Measurements from ENCODE around the gene KHK.
A peak's percentile ranks its signal among the peaks of the same experiment; 100 is the strongest.

KHK gene

DNA sequence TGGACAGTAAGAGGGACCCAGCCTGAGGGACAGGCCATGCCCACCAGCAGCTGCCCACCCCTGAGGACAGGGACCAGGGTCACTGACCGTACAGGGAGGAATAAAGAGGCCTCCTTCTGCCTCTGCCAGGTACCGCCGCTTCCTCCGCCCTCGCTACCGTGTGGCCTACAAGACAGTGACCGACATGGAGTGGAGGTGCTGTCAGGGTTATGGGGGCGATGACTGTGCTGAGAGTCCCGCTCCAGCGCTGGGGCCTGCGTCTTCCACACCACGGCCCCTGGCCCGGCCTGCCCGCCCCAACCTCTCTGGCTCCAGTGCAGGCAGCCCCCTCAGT, 6.0 kb upstream of the KHK start:
- no peak for DNase-seq (ENCODE audit: low read depth in 2 of 3, low spot score in 2 of 3)

DNA sequence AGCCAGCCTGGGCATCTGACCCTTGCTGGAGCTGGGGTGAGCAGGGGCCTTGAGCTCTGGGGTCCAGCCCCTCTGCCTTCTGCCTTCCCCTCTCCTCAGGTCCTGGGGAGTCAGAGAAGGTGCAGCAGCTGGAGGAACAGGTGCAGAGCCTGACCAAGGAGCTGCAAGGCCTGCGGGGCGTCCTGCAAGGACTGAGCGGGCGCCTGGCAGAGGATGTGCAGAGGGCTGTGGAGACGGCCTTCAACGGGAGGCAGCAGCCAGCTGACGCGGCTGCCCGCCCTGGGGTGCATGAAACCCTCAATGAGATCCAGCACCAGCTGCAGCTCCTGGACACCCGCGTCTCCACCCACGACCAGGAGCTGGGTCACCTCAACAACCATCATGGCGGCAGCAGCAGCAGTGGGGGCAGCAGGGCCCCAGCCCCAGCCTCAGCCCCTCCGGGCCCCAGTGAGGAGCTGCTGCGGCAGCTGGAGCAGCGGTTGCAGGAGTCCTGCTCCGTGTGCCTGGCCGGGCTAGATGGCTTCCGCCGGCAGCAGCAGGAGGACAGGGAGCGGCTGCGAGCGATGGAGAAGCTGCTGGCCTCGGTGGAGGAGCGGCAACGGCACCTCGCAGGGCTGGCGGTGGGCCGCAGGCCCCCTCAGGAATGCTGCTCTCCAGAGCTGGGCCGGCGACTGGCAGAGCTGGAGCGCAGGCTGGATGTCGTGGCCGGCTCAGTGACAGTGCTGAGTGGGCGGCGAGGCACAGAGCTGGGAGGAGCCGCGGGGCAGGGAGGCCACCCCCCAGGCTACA, 4.4 kb upstream of the KHK start:
- DNase-seq (ENCODE audit: low read depth in 2 of 3, low spot score in 2 of 3) = no peak

DNA sequence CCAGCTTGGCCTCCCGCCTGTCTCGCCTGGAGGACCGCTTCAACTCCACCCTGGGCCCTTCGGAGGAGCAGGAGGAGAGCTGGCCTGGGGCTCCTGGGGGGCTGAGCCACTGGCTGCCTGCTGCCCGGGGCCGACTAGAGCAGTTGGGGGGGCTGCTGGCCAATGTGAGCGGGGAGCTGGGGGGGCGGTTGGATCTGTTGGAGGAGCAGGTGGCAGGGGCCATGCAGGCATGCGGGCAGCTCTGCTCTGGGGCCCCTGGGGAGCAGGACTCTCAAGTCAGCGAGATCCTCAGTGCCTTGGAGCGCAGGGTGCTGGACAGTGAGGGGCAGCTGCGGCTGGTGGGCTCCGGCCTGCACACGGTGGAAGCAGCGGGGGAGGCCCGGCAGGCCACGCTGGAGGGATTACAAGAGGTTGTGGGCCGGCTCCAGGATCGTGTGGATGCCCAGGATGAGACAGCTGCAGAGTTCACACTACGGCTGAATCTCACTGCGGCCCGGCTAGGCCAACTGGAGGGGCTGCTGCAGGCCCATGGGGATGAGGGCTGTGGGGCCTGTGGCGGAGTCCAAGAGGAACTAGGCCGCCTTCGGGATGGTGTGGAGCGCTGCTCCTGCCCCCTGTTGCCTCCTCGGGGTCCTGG, 3.7 kb upstream of the KHK start:
- no peak for DNase-seq (ENCODE audit: low read depth in 2 of 3, low spot score in 2 of 3)

DNA sequence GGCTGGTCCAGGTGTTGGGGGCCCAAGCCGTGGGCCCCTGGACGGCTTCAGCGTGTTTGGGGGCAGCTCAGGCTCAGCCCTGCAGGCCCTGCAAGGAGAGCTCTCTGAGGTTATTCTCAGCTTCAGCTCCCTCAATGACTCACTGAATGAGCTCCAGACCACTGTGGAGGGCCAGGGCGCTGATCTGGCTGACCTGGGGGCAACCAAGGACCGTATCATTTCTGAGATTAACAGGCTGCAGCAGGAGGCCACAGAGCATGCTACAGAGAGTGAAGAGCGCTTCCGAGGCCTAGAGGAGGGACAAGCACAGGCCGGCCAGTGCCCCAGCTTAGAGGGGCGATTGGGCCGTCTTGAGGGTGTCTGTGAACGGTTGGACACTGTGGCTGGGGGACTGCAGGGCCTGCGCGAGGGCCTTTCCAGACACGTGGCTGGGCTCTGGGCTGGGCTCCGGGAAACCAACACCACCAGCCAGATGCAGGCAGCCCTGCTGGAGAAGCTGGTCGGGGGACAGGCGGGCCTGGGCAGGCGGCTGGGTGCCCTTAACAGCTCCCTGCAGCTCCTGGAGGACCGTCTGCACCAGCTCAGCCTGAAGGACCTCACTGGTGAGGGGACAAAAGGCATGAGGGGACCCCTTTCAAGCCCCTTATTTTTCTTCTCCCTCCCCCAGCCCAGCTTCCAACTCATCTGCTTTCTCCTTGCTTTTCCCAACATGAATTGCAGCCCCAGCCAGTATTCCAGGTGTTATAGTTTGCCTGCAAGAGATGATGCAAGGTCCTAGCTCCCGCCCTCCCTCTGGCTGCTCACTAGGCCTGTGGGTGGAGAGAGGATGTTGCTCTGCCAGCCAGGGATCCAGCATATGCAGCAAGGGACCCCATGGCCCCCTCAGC, 2.9 kb upstream of the KHK start:
- DNase-seq (ENCODE audit: low read depth in 2 of 3, low spot score in 2 of 3) = no peak

DNA sequence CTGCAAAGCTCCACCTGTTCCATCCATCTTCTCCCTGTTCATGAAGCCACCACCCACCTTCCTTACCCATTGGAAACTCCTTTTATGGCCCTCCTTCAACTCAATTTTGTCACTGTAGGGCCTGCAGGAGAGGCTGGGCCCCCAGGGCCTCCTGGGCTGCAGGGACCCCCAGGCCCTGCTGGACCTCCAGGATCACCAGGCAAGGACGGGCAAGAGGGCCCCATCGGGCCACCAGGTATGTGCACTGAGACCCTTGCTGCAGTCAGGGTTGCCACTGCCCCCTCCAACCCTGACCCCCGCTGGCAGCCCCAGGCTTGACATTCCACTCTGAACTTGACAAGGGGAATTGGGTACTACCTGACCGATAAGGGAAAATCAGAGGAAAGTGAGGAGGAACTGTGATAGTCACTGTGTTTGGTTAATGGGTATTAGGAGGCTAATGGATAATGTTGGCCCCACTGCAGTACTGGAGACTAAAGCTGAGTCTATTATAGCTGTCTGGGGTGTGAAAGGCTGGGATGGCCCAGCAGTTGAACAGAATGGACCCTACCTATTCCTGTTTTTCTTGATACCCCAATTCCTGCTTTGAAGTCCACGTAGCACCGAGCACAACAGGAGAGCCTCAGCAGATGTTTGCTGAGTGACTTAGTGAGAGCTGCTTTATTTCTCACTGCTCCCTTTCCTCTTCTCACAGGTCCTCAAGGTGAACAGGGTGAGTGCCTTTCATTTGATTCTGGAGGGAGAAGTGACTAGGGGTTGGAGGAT, 2.1 kb upstream of the KHK start:
- DNase-seq (ENCODE audit: low read depth in 2 of 3, low spot score in 2 of 3) = no peak

DNA sequence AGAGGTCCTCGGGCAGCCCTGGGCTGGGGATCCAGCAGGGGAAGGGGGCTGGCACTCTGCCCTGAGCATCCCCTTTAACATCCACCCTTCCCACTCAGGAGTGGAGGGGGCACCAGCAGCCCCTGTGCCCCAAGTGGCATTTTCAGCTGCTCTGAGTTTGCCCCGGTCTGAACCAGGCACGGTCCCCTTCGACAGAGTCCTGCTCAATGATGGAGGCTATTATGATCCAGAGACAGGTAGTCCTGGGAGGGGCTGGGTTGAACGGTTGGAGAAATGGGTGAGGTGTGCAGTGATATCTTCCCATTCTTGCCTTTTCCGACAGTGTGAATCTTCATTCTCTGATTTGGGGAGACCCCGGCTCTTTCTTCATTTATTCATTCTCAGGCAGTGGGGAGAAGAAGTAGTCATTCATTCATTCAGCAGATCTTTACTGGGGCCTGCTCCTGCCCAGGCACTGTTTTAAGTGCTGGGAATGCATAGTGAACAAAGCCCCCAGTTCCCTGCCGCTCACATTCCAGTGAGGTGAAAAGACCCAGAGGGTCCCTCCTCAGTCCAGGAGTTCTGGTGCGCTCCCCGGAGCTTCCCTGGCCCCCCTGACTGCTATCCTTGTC, 1.4 kb upstream of the KHK start:
- no peak for DNase-seq (ENCODE audit: low read depth in 2 of 3, low spot score in 2 of 3)

DNA sequence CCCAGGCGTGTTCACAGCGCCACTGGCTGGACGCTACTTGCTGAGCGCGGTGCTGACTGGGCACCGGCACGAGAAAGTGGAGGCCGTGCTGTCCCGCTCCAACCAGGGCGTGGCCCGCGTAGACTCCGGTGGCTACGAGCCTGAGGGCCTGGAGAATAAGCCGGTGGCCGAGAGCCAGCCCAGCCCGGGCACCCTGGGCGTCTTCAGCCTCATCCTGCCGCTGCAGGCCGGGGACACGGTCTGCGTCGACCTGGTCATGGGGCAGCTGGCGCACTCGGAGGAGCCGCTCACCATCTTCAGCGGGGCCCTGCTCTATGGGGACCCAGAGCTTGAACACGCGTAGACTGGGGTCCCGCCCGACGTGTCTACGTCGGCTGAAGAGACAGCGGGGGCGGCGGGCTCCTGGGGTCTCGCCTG, 891 bp upstream of the KHK start:
- peak in 1 of 3 experiments; percentile 40 for DNase-seq (ENCODE audit: low read depth in 2 of 3, low spot score in 2 of 3)

DNA sequence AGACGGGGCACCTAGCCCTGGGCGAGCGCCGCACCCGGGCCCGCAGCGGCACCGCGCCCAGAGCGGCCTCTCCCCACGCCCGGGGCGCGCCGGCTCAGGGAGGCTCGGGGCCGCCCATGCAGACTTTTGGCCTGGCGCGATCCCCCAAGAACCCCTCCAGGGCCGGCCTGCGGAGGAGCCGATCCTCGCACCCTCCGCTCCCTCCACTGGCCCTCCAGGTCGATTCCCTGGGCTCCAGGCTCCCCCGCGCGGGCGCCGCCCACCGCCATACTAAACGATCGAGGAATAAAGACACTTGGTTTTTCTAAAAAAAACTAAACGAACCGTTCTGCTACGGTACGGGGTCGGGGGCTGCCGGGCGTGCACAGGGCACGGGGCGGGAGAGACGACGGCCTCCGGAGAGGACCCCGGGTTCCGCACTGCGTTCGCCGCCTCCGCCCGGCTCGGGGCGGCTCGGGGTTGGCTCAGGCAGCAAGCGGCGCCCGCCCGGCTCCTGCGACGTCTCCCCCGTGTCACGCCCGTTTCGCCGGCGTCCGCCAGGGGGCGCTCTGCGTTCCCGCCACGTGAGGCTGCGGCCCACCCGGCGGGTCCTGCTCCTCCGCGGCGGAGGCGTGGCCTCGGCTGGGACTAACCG, 365 bp upstream of the KHK start:
- DNase-seq (ENCODE audit: low read depth in 2 of 3, low spot score in 2 of 3) = peak; percentile 96 to 99 (median 98)

DNA sequence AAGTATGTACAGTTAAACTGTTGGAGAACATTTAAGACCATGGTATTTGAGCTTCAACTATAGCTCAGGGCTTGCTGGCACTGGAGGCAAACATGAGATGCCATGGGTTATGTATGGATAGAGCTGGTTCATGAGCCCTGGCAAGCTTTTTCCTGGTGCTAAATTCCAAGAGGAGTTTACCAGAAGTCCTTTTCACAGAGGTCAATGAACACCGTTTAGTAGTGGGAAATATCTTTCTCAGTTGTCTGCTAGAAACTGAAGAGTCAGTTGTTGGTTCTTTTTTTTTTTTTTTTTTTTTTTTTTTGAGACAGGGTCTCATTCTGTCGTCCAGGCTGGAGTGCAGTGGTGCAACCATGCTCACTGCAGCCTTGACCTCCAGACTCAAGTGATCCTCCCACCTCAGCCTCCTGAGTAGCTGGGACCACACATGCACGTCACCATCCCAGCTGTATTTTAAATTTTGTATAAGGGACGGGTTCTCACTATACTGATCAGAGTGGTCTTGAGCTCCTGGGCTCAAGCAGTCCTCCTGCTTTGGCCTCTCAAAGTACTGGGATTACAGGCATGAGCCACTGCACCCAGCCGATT, 1.3 kb downstream of the KHK start:
- DNase-seq (ENCODE audit: low read depth in 2 of 3, low spot score in 2 of 3) = no peak

DNA sequence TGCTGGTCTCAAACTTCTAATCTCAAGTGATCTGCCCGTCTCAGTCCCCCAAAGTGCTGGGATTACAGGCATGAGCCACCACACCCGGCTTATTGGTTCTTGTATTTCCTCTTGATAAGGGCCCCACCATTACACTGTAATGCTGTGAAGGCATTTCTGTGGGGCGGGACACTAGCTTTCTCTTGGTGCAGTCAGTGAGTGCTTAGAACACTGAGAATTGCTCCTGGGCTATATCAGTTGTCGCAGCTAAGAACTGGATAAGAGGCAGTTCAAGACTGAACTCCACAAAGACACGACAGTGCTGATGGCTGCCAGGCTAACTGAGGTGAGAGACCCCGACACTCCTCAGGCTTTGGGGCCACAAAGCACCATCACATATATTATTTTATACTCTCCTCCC, 2.1 kb downstream of the KHK start:
- no peak for DNase-seq (ENCODE audit: low read depth in 2 of 3, low spot score in 2 of 3)

DNA sequence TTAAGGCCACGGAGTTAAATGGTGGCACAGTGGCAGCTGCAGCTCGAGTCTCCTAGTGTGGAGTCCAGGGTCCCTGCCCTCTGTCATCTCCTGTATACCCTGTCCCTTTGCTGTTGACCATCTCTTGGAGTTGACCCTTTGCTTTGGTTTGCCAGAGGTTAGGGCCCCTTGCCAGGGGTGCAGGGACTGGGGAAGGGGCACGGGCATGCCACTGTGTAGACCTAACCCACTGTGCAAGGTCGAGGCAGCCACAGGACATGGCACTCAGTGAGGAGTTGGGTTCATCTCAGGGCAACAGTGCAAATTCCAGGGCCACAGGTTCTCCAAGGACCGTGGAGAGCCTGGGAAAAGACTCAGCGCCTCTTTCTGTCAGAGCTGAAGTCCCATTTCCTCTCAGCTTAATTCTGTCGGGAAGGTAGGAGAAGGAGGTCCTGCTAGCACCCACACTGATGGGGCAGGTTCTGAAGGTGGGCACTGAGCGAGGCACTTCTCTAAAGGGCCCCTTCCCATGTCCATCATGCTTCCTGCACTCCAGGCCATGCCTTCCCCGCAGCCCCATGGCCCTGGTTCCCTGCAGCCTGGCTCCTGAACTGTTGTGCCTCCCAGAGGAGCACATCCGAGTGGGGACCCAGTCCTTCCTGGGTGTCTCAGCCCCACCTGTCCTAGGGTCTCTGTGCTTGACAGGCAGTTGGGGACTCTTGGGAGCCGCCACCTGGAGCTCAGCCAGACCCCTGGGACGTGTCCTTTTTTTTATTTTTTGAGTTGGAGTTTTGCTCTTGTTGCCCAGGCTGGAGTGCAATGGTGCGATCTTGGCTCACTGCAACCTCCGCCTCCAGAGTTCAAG, 2.8 kb downstream of the KHK start:
- DNase-seq (ENCODE audit: low read depth in 2 of 3, low spot score in 2 of 3) = no peak

DNA sequence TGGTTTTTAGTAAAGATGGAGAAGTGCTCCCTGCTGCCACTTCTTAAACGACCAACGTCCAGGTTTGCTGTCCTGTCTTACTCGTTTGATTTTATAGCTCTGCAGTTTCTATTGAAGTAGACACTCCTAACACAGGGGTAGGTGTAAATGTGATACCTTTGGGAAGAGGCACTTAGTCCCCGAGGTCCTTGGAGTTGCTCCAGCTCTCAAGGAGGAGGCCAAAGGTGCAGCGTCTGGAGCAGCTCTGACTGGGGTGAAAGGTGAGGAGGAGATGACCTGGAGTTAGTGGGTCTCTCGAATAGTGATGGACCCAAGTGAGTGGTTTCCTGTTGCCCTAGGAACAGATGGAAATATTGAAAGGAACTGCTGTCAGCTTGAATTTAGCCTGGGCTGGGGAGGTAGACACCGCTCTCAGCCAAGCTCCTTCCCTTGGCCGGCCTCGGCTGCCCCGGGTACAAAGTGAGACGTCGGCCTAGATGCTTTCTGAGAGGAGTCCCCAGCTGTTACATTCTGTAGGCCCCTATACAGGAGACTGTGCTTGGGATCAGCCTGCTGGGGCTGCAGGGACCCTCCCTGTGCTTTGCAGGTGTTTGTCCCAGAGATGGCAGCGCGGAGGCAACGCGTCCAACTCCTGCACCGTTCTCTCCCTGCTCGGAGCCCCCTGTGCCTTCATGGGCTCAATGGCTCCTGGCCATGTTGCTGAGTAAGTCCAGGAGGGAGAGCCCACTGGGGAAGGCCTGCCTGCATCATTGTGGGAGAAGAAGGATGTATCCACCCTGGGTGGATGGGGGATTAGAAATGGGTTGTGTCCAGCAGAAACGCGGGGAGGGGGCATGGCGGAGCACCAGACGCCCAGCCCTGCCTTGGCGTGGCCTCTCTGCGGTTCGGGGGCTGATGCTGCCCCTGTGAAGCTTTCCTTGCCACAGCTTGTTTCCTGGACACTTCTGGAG, 5.4 kb downstream of the KHK start:
- DNase-seq (ENCODE audit: low read depth in 2 of 3, low spot score in 2 of 3) = no peak

DNA sequence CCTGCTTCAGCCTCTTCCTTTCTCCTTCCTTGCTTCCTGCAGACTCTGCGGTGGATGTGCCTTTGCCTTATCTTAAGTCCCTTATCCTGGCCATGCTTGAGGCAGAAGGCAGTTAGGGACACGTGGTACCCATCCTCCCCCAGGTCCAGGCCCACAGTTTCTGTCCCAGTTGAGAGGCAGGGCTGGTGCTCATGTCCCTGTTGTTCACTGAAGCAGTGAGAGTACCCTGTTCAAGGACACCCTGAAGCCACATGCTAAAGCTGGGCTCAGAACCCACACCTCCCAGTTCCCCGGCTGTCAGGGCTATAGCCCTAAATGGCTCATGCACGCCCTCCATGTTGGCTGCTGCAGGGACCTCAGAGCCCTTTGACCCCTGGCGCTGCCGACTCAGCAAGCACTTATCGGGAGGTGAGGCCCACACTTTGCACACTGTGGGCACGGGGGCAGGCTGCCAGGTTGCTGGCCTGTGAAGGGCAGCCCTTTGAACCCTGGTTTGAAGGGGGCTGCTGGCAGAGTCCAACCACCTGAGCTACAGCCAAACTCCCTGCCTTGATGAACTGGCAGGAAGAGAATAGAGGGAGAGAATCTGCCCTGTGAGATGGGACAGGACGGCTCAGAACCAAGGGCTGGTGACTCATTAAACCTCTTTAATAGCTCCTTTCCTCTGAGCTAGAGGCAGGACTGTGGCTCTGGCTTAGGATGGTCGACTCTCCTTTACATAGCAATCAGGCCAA, 6.3 kb downstream of the KHK start:
- DNase-seq (ENCODE audit: low read depth in 2 of 3, low spot score in 2 of 3) = no peak

DNA sequence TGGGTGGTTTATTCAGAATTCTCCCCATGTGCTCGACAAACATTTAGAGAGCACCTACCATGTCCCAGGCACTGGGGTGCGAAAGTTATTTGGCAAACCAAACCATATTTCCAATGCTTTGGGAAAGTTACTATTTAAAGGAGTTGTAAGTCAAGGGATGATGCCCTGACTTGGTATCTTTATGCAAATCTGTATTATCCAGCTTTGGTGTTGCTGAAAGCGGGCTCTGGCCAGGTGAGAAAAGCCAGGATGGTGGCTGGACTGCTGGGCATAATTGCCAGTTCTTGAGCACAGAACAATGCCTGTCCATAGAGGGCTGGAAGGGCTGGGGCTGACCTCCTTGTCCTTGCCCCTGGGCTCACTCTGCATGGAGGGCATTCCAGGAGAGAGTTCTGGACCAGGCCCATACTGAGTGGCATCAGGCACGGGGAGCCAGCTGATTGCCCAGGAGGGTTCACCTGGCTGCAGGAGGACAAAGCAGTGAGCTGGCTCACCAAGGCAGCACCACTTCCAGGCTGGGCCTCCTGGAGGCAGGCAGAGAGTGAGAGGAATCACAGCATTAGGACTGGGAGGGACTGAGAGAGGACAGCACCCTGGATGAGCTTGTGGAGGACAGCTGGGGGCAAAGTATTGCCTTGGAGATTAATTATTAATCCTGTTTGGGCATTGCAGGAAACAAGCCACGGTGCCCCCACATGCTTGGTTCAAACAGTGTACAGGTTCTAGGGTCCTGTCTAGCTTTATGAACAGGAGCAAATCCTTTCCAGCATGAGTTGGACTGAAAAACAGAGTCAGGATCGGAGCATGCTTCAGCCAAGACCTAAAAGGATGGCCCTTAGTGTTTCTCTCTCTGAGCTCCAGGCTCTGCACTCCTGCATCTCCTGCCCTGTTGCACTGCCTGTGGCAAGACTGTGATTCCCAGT, 7.1 kb downstream of the KHK start:
- DNase-seq (ENCODE audit: low read depth in 2 of 3, low spot score in 2 of 3) = no peak

DNA sequence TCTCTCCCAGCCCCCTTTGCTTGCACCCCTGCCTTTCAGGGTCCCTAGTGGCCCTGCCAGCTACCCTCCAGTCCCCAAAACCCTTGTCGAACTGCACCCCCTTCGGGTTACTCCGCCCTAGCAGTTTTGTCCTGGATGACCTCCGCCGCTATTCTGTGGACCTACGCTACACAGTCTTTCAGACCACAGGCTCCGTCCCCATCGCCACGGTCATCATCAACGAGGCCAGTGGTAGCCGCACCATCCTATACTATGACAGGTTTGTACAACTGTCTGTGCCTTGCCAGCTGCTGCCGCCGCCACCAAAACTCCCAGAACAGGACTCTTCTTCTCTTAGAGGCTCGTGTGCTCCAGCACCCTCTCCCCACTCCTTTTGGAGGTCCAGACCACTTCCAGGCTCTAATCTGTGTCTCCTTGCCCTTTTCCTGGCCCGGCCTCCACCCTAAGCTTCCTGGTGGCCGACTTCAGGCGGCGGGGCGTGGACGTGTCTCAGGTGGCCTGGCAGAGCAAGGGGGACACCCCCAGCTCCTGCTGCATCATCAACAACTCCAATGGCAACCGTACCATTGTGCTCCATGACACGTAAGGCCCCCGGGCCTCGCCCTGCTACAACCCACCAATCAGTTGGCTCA, 7.9 kb downstream of the KHK start:
- DNase-seq (ENCODE audit: low read depth in 2 of 3, low spot score in 2 of 3) = no peak

DNA sequence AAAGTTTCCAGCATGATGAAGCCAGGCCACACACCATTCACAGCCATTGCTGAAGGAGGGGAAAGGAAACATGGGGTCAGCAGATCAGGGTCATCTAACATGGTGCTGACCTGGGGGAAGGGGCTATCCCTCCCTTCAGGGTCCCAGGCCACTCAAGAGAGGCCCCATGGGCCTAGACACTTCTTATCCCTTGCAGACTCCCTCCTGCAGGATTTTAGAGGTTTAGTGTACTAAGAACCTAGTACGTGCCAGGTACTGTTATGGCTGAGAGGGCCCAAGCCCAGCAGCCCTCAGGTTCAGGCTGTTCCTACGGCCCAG, 8.8 kb downstream of the KHK start:
- DNase-seq (ENCODE audit: low read depth in 2 of 3, low spot score in 2 of 3) = no peak
